HepG2 (cell line): ENCODE data around the gene RNF168. TPM values are rescaled to one million over a fixed set of nuclear protein-coding genes. Genes with fewer than 3 reads are reported as not detected.

Experiments
- ATM ChIP-seq: fragments of 450-650 bp; IDR thresholded peaks from 2 replicates; pipeline ENCODE4 v1.7.1; 2017; ENCODE audit warnings: mild to moderate bottlenecking, borderline replicate concordance
- CREB1 ChIP-seq, 2 experiments: fragments of 450-650 bp in 1 of 2; IDR thresholded peaks; 2 replicates each; pipeline ENCODE4 v1.6.1; 2016 to 2017; ENCODE audit warnings: control low read depth in 1 of 2, mild to moderate bottlenecking in 1 of 2, missing compliant biosample characterization in 1 of 2, missing genetic modification characterization in 1 of 2
- GPBP1L1 ChIP-seq: sonication (generic); formaldehyde crosslinking; IDR thresholded peaks from 2 replicates; pipeline ENCODE4 v1.5.0; 2020; ENCODE audit warnings: mild to moderate bottlenecking, missing genetic modification reagents
- KDM4B ChIP-seq: sonication (generic); formaldehyde crosslinking; IDR thresholded peaks from 2 replicates; pipeline ENCODE4 v1.4.0; 2020; ENCODE audit warnings: missing genetic modification reagents
- MXI1 ChIP-seq: IDR thresholded peaks from 3 replicates; pipeline ENCODE4 v1.6.1; 2012; ENCODE audit warnings: low read depth, low read length, inconsistent platforms, borderline replicate concordance
- PAXIP1 ChIP-seq: sonication (generic); formaldehyde crosslinking; conservative IDR thresholded peaks from 2 replicates; pipeline ENCODE4 v1.4.0; 2020; ENCODE audit warnings: mild to moderate bottlenecking, missing genetic modification reagents, moderate library complexity
- RFXAP ChIP-seq: sonication (generic); formaldehyde crosslinking; IDR thresholded peaks from 2 replicates; pipeline ENCODE4 v1.4.0; 2020; ENCODE audit warnings: missing genetic modification reagents, borderline replicate concordance
- WIZ ChIP-seq: sonication (generic); formaldehyde crosslinking; IDR thresholded peaks from 2 replicates; pipeline ENCODE4 v1.5.1; 2020; ENCODE audit warnings: mild to moderate bottlenecking, missing genetic modification reagents
- ZBTB10 ChIP-seq: sonication (generic); formaldehyde crosslinking; IDR thresholded peaks from 2 replicates; pipeline ENCODE4 v1.4.0; 2020; ENCODE audit warnings: missing genetic modification reagents, borderline replicate concordance
- ZNF224 ChIP-seq: sonication (generic); formaldehyde crosslinking; IDR thresholded peaks from 2 replicates; pipeline ENCODE4 v1.5.0; 2020; ENCODE audit warnings: mild to moderate bottlenecking, missing genetic modification reagents
- ZNF468 ChIP-seq: sonication (generic); formaldehyde crosslinking; IDR thresholded peaks from 2 replicates; pipeline ENCODE4 v1.8.0; 2022; ENCODE audit warnings: mild to moderate bottlenecking, moderate library complexity, missing genetic modification reagents
- ZNF547 ChIP-seq: sonication (generic); formaldehyde crosslinking; IDR thresholded peaks from 2 replicates; pipeline ENCODE4 v1.5.1; 2020; ENCODE audit warnings: mild to moderate bottlenecking, missing genetic modification reagents
- ZNF552 ChIP-seq: sonication (generic); formaldehyde crosslinking; IDR thresholded peaks from 2 replicates; pipeline ENCODE4 v1.9.0; 2022; ENCODE audit warnings: missing genetic modification reagents, mild to moderate bottlenecking, borderline replicate concordance
- ZNF609 ChIP-seq: sonication (generic); formaldehyde crosslinking; IDR thresholded peaks from 2 replicates; pipeline ENCODE4 v1.4.0; 2020; ENCODE audit warnings: mild to moderate bottlenecking, missing genetic modification reagents, borderline replicate concordance
- ZNF768 ChIP-seq: sonication (generic); formaldehyde crosslinking; IDR thresholded peaks from 2 replicates; pipeline ENCODE4 v1.4.0; 2020; ENCODE audit warnings: missing genetic modification reagents
- polyA plus RNA-seq, 8 experiments: library from polyadenylated mRNA; depleted of rRNA in 3 of 8; stranded (reverse) in 7 of 8; unstranded in 1 of 8; fragments of >200 nt; fragmentation: Illumina TruSeq in 4 of 8; extraction: Trizol in 4 of 8; gene quantifications; 2 replicates each; pipeline versions ENCODE4 v1.2.1 to v1.2.3, GENCODE V29; 2011 to 2016; ENCODE audit warnings: low read depth in 4 of 8, missing spikeins in 1 of 8, mixed read lengths in 1 of 8; ENCODE audit not compliant: insufficient read depth in 1 of 8
- total RNA-seq, 5 experiments: library from RNA; depleted of rRNA; stranded (reverse); fragments of >200 nt; fragmentation: Illumina TruSeq; extraction: Trizol; gene quantifications; 2 replicates each; pipeline ENCODE4 v1.2.3, GENCODE V29; 2016; ENCODE audit warnings: low read depth in 1 of 5

Gene RNF168
- total and polyA plus RNA-seq, 2 of the 13 experiments (the other 11 are each of a cell fraction or from before 2014, with no cell fraction given) = 3.7 to 22.9 TPM

GRCh38 chr3:196503196-196504076 is at the start of gene RNF168 (continued):
- TF ChIP-seq ZNF609 (CRISPR knock-in tag) = peak; percentile 59; the same call in 1 of the 2 replicates
- peak; percentile 73 for TF ChIP-seq ZNF768 (CRISPR knock-in tag)
- no peak for TF ChIP-seq ZNF552 (CRISPR knock-in tag)
- no peak for TF ChIP-seq GPBP1L1 (CRISPR knock-in tag)
- 0 out of 2 replicates have a peak, but pooled peaks have one; percentile 17 for TF ChIP-seq ZNF224 (CRISPR knock-in tag)
- TF ChIP-seq WIZ = no peak
- no peak for TF ChIP-seq ZNF468 (CRISPR knock-in tag)
- peak; percentile 35; the same call in 1 of the 2 replicates for TF ChIP-seq ZNF547 (CRISPR knock-in tag)
- TF ChIP-seq CREB1 (IDR thresholded peaks at IDR 0.05) = peak; percentile 83
- TF ChIP-seq CREB1 (CRISPR knock-in tag; IDR thresholded peaks at IDR 0.05) = peak; percentile 95
- TF ChIP-seq ATM = no peak
- TF ChIP-seq MXI1 = peak; percentile 70; the same call in 1 of the 3 replicates
- no peak for TF ChIP-seq ZBTB10 (CRISPR knock-in tag)
- peak; percentile 29; the same call in 1 of the 2 replicates for TF ChIP-seq PAXIP1
- no peak; the same call in 1 of the 2 replicates for TF ChIP-seq RFXAP (CRISPR knock-in tag)
- TF ChIP-seq KDM4B (CRISPR knock-in tag) = no peak
